HG02884 (cell line): ENCODE measurements around the gene NTRK2.

Experiments
- ATAC-seq: cut with Tn5 transposase; IDR thresholded peaks from one replicate; pipeline ENCODE4 v1.9.1; 2021; ENCODE audit warnings: mild to moderate bottlenecking, moderate library complexity; ENCODE audit not compliant: unreplicated experiment

Gene NTRK2

DNA sequence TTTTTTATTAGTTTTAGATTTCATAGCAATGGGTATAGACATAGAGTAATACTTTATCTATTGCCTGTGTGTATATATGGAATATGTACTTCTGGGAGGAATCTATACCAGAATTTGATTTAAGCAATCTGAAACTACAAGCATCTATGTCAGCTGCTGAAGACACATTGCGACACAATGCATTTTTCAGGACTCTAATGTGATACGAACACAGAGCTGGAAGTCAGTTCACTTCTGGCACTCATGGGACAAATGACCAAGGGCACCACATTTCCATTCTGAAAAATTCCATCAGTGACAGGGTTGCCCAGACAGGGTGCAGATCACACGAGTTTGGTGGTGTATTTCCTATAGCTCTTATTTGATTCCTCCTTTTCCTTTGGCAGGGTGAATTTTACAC is 259.5 kb downstream of the NTRK2 start:
- ATAC-seq = no peak

- ATAC-seq = no peak
These were observed 263.5 kb downstream of the NTRK2 start for GRCh38 chr9:84932915-84933527.

DNA sequence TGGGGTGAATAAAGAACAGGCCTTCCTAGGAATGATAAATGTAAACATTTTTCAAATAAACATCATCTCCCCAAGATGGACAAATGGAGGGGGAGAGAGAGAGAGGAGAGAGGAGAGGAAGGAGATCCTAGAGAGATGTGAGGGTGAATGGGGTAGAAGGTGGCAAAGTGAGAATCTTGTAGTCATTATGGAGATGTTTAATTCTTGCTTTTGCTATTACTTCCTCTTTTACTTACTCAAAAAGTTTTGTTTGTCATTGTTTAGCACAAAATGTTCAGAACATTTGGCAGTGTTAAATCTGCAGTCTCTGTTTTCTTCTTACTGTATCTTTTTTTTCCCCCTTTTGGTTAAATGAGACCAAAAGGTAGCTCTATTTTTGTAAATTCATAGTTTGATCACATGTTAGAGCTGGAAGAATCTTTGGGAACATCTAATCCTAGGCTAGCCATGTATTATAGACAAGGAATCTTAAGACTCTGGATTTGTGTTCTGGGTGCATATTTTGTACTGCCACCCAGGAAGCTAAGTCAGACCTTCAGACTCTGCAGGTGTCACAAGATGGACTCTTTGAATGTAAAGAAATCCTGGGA is 266.1 kb downstream of the NTRK2 start:
- peak; percentile 65 for ATAC-seq

DNA sequence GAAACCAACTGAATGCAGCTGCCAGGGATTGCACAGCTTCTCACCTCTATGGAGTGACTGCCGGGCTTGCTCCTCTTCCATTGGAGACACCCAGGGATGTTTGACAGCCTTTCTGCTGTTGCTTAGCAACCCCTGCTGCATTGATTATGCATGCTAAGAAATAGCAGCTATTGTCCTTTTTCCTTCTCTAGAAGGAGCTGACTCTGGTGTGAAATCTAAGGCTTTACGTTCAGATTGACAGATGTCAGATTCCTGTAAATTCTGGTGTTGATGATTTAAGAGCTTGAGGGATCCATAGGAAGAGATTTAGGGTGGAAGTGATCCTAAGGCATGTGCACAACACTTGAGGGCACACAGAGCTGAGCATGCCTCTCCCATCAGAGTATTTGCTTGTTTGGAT is 267.7 kb downstream of the NTRK2 start:
- no peak for ATAC-seq

- ATAC-seq = no peak
These were observed 268.1 kb downstream of the NTRK2 start for GRCh38 chr9:84937581-84937980.

DNA sequence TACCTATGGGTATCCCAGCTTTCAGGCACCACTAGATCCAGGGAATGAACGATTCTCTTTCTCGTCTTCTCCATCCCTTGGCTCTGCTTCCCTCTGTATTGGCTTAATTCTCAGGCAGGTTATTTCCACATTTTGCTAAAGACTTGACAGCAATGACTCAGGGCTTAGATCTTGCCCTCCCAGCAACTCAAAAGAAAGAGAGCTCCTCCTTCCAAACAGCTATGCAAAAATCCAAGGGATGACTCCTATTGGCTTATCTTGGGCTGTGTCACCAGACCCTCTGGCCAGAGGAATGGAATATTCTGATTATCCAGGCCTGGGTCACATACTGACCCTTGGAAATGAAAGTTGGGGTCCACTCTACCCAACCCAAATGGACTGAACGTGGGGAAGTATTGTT is 270.2 kb downstream of the NTRK2 start:
- ATAC-seq = no peak

DNA sequence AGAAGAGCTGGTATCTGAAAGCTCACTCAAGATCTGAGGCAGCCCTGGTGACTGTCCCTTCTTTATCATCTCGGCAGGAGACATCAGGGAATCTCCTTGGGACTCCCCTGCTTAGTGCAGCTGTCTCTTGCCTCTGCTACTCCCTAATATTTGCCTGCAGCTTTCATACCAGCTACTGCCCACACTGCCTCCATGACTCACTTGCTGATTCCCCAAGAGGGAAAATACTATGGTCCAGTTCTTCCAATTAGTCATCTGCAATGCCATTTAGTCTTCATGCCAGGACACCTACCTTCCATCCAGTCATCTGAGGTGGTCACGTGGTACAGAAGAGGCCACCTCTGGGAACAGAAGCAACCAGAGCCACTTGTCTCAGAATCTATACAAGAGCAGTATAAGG is 270.8 kb downstream of the NTRK2 start:
- no peak for ATAC-seq

DNA sequence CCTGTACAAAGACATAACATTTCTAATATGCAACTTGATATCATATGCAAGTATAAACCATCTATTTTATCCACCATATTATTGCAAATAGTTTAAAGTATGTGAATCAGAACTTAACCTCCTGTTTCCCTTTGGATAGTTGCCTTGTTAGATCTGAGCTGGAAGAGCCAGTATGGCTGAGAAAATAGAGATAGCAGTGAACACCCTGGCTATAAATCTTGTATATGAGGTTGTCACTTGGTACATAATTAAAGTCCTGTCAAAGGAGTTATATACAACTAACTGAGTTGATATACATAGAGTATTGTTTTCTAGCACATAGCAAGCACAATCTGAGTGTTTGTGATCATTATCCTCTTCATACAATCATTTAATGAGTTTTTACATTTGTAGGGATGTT is 272.3 kb downstream of the NTRK2 start:
- ATAC-seq = no peak

DNA sequence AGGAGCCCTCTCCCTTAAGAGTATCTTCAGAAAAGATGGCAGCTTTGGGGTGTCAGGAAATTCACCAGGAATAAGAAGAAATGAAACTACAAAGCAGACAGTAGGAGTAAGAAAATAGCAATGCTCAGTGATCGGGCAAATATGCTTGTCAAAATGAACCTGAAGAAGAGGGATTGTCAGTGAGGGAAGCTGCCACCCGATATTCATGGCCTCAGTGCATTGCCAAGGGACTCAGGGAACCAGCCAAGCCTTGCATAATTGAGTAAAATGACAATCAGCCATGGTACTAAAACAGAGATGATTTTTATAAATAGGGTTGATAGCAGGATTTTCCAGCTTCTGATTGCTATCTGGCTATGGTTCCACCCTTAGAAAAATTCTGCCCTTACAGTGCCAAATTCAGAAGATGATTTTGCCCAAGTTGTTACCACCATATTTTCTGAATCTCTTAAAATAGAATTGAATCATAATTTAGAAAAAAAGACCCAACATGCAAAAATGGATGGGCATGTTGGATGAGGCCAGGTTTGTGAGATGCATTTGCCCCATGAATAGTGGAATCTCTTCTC is 274.0 kb downstream of the NTRK2 start:
- ATAC-seq = no peak

DNA sequence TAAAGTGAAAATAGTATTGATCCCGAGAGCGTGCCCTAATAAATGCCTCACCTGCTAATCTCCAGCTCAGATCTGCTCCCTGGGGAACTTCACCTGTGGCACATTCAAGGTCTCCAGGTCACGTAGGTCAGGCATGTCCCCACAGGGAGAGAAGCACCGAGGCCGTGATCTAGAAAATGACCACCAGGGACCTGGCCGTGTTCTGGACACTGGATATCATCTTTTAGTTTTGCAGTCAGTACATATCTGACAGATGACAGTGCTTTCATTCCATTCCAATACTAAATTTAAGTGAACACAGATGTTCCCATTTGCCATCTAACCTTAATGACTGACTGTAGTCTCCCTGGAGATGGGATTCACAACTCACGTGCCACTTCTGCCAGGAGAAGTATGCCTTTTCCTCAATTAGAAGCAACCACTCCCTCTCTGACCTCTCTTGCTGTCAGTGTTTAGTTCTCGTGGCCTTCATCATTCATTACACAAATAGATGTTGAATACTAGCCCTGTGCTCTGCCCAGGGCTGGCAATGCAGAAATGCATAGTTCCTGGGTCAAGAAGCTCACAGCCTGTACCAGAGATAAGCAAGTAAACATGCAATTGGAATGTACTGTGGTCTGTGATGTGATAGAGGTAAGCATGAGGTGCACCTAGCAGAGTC is 276.5 kb downstream of the NTRK2 start:
- no peak for ATAC-seq

DNA sequence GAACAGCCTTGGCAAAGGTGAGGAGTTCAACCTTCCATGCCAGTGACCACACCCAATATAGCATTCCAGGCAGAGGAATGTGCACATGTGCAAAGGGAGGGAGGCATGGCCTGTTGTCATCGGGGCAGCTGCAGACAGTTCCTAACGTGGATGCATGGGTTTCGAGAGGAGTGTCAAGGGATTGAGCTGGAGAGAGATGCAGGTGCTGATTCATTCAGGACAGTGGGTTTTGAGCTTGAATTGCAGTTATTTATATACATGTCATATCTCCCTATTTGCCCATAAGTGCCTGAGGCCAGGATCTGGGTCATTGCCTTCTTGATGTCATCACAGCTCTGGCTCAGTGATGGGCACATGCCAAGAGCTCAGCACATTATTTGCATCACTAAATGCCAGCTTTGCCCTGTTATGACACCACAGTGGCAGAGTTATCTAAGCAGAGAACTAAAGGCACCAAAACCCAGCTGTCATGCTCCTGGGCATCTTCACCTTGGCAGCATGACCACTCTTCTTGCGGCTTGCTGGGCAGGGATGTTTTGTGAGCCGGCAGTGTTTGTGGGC is 278.0 kb downstream of the NTRK2 start:
- ATAC-seq = no peak

- no peak for ATAC-seq
These were observed 279.7 kb downstream of the NTRK2 start for GRCh38 chr9:84949258-84949657.

DNA sequence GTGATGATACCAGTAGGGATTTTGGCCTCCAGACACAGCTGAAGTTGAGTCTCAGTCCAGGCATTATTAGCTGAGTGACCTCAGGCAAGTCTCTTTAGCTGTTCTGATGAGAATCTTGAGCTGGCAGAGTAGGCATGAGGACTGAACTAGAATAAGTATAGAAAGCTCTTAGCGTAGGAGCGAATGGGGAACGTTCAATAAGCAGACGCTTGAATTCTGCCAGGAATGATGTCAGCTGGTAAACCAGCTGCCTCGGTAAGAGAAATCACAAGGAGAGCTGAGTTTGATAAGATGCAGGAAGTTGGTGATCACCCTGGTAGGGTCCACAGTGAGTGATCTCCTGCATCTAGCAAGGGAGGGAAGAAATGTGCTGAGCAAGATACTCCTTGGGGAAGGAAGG is 280.4 kb downstream of the NTRK2 start:
- ATAC-seq = no peak

DNA sequence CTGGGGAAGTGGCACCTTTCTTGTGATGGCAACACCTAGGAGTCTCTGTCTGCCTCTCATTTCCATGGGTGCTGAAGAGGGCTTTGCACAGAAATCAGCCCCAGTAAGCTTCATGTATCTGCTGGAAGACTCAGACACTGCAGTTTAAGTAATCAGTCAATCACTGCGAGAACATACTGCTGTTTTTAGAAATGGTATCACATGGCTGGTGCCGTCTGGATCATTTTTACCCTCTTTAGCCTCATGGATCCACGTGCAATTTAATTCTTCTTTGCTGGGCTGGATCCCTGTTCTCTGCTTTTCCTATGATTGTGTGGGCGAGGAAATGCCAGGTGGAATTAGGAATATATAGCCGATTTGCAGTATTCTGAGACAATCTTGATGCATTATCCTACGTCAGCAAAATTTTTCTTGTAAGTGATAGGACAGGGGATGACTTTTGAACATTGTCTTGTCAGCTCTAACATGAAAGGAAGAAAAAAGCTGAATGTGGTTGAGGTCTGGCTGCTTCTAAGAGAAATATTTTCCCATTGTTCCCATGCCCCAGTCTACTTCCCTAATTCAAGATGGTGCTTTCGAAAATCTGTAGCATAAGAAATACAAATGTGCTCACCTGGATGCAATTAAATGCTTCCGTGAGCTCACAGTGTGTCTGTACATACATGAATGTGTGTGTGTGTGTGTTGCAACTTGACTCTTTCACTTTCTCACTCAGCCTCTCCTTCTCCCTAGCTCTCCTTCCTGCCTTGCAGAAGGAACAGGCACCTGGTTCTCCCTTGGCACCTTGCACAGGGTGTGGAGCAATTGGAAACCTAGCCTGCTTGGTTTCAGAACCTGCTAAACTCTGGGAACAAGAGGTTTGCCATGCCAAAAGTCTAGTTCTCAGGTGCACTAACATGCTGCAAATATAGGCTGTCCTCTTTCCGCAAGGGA is 281.6 kb downstream of the NTRK2 start:
- ATAC-seq = no peak

DNA sequence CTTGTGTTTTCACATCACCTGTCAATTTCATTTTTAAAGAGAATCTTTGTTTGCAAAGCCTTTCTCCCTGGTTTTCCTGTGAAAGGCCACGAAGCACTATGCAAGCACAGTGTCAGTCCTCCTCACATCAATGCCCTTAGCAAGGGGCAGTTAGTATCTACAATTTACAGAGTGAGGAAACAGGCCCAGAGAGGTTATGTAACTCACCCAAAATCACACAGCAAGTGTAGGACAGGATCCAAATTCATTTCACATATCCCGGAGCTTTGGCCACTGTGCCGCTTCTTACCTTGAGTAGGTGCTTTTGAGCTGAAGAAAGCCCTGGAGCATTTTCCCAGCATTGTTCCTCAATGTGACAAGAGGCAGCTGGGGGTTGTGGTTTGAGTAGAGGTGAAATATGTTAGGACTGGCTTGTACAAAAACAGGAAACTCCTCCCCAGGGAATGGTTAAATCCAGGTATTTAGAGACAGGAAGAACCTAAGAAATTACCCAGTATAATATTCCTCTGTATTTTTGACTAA is 283.8 kb downstream of the NTRK2 start:
- no peak for ATAC-seq

- peak; percentile 99 for ATAC-seq
These were observed 284.5 kb downstream of the NTRK2 start for GRCh38 chr9:84953797-84954705.

- no peak for ATAC-seq
These were observed 285.6 kb downstream of the NTRK2 start for GRCh38 chr9:84955155-84955554.

DNA sequence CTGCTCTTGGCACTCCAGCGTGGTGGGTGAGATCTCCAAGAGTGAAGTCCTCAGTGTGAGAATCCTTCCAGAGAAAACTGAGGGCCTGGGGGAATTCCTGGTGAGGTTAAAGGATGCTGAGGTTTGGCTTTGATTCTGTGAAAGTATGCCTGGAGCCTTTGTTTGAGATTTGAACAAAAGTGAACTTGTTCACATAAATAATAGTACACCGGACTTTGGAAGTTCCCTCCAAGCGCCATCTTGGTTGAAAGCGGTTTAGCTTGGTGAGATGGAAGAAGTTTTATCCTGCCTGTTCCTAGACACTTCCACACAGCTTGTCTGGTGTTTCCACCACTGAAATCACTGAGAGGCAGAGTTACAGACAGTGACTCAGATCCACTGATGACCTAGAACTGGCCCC is 286.4 kb downstream of the NTRK2 start:
- ATAC-seq = no peak

DNA sequence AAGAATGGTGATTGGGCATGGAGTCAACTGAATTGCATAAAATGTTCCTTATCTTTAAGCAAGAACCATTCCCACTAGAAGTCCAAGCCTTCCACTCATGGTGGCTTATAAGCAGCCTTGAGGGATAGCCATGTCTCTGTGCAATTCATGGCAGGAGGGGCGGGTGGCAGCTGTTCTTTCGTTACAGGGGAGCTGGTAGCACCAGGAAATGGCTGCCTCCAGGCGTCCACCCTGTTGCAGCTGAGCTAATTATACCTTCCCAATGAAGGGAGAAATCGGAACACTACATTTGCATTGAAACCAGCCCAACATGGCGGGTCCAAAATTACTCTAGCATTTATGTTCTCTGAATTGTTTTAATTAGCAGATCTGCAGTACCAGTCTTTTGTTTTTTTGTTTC is 289.8 kb downstream of the NTRK2 start:
- ATAC-seq = no peak
